Stimulated activated naive CD8-positive, alpha-beta T cell treated with anti-CD3 and anti-CD28 coated beads, Interleukin-15, Interleukin-2, amounts not matched to agents 100 U/mL and 50 U/mL, for 24 hours (primary cell): ENCODE results near the gene AQP2.

Experiments used
- ATAC-seq: fragments of 150-1000 bp; cut with Tn5 transposase; one replicate; pipeline ENCODE4 v1.10.0; 2021
- DNase-seq: peaks from one replicate; pipeline ENCODE4 v3.0.0; 2021

The AQP2 gene, protein sequence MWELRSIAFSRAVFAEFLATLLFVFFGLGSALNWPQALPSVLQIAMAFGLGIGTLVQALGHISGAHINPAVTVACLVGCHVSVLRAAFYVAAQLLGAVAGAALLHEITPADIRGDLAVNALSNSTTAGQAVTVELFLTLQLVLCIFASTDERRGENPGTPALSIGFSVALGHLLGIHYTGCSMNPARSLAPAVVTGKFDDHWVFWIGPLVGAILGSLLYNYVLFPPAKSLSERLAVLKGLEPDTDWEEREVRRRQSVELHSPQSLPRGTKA

DNA sequence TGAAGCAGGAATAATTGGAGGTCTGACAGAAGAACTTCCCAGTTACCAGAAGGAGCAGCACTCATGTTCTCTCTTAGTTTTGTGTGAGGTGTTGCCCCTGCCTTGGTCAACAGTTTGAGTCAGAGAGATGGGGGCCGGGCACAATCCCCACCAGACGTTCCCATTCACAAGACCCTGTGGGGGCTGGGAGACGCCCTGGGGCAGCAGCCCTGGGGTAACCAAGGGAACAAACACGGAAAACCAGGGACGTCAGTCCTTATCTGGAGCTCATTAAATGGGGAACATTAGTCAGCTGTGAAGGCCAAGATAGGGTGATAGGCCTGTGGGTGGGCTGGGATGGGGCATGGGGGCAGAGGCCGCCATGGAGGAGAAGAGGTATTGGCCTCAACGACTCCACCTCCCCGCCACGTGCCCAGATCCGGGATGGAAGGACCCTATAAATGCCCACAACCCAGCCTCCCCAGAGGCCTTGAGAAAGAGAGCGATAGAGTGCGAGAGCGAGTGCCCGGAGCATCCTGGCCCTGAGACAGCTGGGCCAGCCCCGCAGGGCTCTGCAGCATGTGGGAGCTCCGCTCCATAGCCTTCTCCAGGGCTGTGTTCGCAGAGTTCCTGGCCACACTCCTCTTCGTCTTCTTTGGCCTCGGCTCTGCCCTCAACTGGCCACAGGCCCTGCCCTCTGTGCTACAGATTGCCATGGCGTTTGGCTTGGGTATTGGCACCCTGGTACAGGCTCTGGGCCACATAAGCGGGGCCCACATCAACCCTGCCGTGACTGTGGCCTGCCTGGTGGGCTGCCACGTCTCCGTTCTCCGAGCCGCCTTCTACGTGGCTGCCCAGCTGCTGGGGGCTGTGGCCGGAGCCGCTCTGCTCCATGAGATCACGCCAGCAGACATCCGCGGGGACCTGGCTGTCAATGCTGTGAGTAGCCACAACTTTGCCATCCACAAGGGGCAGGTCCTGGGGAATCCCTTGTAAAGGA, at the start of gene AQP2:
AQP2 (plus strand) TSS at position 465 of the 979 bp plus-strand sequence; CDS start at position 559, 94 bp downstream.
- no peak for DNase-seq
- ATAC-seq: no peak

DNA sequence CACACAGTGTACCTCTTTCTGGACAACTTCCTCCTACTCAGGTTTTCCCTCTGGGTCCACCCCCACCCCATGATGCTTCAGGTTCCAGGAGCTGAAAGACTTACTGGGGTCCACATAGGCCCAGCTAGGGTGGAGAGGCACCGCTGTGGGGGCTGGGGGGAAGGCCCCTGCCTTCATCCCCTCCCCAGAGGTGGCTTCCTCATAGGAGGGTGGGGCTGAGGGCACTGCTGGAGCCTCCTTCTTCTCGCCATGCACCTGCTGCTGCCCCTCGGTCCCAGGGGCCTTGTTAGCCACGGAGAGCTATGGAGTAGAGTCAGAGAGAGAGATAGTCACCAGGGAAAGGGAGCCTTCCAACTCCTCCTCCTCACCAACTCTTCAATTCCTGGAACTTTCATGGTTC, 49.5 kb upstream of the AQP2 start:
- no peak for DNase-seq
- no peak for ATAC-seq

DNA sequence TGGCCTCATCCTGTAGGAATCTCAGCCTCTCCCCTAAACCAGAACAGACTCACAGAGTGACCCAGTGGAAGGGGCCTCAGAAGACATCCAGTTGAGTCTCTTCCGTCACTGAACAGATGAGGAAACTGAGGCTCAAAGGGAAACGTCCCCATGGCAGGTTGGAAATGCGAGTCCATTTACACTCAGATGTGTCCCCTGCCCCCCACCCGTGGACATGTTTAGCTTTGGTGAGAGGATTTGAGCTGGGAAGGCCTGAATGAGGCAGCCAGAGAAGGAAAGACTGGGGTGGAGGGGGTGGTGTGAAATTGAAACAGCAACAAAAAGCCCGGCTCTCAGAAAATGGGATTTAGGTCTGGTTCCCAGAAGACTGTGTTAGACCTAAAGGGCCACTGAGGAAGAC, 48.6 kb upstream of the AQP2 start:
- DNase-seq (no peak), ATAC-seq (no peak)

DNA sequence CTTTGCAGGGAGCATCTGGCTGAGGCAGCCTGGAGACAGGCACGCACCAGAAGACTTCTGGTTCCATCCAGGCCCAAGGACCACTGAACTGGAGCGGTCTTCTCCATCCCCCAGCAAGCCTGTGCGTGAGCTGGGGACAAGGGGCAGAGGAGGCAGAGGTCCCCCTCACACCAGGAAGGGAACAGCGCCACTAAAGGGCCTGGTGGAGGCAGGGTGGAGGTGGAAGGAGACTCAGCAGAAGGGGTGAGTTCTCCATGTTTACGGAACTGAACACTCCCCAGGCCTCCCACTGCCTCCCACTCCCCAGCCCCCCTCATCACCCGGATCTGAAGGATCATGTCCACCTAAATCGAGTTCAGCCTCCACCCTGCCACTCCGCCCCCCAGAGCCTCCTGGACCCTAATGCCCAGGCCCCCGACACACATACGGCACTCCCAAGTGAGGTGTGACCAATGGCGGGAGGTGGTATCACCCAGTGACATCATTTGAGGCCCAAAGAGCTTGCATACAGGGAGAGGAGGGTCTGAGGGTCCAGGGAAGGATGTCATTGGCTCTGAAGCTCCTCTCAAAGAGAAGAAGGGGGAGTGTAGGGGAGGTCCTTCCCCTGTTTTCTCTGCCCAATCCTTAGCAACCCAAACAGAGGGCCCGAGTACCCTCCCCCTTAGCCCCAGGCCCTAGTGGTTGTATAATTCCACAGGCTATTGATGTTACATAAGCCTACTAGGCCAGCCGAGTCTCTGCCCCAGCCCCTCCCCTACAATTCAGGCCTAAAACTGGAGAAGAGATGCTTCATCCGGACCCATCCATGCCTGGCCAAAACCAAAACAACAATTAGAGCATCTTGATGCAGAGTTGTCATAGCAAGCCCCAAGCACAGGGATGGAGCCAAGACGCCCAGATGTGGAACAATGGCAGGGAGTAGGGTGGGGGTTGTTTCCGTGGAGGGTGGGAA, 47.9 kb upstream of the AQP2 start:
- ATAC-seq (no peak), DNase-seq (no peak)

DNA sequence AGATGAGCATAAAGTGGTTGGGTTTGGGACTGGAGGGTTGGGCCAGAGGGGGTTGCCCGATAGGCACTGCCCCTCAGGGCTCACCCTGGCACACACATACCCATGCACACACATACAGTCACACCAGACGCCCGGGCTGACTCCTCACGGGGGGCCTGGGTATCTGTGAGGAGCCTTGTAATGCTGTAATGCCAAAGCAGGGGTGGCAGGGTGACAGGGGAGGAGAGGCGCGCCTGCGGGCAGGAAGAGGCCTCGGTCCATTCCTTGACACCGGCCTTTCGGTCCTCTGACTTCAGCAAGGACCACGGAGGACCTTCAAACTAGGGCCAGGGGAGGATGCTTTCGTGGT, 47.2 kb upstream of the AQP2 start:
- DNase-seq: no peak
- ATAC-seq: no peak

DNA sequence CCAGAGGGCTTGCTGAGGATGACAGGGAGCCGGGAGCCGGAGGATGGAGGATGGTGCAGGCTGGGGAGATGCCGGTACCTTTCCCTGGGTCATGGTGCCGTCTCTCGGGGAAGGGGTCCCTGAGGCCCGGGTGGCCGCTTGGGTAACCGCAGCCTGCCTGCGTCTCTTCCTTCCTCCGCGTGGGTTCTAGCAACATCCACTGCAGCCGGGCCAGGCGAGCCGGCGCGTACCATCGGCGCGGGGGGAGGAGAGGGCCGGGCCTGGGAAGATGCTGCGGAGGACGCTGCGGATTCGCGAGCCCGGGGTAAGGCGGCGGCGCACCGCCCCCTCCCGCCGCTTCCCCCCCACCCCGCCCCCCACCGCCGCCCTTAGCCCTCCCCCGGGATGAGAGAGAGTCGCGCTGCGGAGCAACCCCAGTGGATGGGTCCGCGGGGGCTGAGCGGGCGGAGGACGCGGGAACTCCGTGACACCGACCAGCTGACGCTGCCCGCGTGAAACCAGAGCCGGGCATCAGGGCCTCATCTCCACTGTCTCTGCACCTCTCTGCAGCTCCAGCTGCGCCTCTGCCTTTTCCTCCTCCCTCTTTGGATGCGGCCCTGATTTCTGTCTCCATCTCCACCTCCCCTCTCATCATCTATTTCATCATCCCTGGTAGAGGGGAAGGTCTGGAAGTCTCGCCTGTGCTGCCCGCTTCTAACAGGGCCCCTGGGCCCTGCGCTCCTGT, 46.7 kb upstream of the AQP2 start, which contains the start of gene FAIM2:
FAIM2 (minus strand) TSS at position 201 of the 724 bp plus-strand sequence; CDS start at position 93, 108 bp downstream.
- ATAC-seq (peak; percentile 67), DNase-seq (peak; percentile 59)

DNA sequence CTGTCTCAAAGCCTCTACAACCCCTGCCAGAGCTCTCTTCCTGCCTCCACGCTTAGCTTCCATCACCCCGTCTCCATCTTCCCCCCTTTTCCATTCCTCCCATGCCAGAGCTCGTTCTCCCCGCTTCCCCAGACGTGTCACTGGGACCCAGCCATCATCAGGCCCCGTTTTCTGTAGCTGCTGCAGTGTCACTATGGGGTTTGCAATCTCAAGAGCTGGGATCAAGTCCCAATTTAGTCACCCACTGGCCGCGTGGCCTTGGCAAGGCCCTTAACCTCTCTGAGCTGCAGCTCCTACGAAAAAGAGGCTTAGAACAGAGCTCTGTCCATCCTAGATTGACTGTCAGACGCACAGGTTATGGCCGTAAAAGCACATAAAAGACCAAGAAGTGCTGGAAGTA, 45.9 kb upstream of the AQP2 start:
- ATAC-seq: no peak
- no peak for DNase-seq

DNA sequence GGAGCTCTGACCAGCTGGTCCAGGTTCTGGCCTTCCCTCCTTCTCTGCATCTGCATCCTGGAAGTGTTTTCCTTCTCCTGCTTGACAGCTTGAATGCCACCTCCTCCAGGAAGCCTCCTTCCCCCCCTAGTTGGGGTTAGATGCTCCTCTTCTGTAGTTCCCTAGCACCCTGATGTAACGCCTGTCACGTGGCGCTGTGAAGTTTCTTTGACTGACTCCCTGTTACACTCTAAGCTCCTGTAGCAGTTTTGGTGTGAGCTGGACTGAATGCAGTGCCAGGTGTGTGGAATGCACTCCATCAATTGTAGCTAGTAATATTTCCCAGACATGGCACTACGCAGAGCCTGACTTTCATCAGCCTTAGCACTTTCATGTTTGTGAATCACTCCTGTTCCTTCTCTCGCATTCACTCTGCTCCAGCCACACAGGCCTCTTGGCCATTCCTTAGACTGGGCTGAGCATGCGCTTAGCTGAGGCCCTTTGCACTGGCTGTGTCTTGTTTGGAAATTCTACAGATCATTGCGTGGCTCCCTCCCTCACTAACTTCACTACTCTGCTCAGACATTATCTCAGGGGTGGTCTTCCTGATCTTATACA, 44.7 kb upstream of the AQP2 start:
- DNase-seq (no peak), ATAC-seq (no peak)

DNA sequence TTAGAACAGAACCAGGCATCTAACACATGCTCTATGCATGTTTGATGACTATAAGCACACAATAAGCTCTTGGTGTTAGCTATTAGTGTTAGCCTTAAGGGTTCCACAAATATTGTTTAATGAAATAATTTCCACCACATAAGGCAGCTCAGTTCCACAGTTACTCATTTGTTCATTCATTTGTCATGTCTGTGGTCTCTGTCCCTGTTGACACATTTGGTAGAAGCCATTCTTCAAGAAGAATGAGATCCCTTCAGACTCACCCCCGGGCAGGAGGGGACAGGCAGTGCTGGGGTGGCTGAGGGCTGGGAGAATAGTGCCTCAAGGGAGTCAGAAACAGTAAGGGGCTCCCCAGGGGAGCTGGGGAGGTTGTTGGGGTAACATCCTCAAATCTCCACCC, 43.2 kb upstream of the AQP2 start:
- DNase-seq: no peak

DNA sequence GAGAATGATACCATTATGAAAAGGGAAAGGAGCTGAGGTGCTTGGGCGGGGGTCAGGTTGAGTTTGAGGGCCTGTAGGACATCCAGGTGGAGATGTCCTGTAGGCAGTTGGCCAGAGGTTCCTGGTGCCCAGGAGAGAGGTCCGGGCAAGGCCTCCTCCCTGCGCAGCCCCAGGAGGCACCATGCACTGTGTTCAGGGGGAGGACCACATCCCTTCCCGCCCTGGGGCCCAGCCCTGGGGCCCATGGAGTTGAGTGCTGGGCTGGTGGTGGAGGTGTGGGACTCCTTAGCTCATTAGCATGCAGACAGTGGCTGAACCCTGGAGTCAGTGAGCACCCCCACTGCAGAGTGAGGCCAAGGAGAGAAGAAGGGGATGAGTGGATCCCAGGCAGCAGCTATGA, 41.2 kb upstream of the AQP2 start:
- no peak for DNase-seq
- ATAC-seq: no peak

More for the DNA sequence above, 43.2 kb upstream of the AQP2 start:
- no peak for ATAC-seq

DNA sequence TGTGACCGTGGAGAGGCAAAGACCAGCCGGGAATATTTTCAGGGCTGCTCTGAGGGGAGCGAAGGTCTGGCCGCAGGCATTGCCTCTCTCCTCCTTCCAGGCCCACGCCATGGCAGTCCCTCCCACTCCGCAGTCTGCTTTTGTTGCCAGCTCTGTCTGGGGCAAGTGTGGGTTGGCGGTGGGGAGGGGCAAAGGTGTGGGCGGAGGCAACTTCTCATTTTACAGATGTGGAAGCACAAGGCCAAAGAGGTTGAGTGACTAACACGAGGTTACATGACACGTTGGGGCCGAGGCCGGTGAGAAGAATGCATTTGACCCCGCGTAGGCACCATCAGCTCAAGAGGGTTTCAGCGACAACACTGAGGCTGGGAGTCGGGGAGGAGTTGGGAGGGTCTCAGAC, 40.7 kb upstream of the AQP2 start:
- DNase-seq (no peak), ATAC-seq (no peak)

DNA sequence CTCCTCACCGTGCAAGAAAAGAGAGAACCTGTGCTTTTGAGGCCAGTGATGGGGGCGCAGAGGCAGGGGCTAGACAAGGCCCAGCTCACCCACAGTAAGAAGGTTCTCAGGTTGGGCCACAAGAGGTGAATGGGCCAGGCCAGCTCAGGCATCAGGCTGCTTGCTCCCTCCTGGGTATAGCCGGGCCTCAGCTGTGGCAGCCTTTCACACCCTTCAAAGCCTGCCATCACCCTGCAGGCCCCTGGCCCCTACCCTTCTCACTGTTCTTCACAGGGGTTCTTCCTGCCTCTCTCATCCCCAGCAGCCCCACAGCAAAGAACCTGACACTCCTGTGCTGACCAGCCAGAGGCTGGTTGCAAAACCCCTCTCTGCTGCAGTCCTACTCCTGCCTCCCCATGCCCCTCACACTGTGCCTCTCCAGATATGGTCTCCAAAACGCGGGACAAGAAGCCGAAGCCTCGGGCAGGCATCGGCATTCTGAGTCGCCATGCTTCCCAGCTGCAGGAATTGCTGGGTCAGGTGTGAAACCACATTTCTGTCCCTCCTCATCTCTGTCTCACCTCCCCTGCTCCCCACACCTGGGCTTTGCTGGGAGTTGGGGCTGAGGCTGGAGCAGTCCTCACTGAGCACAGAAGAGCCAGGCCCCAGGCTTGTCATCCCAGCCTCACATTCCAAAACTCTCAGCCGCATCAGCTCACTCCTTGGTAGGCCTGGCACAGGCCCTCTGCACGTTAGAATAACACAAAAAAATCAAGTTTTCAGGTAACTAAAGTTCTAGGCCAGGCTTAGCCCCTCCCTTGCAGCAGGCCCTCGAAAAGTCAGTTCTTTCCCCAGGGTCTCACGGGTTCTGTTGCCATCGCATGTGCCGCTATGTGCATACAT, 40.0 kb upstream of the AQP2 start:
- no peak for DNase-seq
- ATAC-seq: no peak

DNA sequence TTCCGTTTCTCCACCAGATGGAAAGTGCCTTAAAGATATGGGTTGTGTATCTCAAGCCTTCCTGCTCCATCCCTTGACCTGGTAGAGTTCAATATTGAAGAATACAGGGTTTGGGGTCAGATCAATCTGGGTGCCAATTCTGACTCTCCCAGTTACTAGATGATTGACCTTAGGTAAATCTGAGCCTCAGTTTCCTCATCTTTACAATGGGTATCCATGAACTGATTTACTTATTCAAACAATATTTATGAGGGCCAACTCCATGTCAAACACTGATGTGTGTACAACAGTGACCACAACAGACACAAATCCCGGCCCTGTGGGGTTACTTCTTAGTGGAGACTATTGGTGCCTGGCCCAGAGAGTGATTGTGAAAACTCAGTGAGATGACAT, 39.3 kb upstream of the AQP2 start:
- no peak for ATAC-seq
- DNase-seq: no peak

DNA sequence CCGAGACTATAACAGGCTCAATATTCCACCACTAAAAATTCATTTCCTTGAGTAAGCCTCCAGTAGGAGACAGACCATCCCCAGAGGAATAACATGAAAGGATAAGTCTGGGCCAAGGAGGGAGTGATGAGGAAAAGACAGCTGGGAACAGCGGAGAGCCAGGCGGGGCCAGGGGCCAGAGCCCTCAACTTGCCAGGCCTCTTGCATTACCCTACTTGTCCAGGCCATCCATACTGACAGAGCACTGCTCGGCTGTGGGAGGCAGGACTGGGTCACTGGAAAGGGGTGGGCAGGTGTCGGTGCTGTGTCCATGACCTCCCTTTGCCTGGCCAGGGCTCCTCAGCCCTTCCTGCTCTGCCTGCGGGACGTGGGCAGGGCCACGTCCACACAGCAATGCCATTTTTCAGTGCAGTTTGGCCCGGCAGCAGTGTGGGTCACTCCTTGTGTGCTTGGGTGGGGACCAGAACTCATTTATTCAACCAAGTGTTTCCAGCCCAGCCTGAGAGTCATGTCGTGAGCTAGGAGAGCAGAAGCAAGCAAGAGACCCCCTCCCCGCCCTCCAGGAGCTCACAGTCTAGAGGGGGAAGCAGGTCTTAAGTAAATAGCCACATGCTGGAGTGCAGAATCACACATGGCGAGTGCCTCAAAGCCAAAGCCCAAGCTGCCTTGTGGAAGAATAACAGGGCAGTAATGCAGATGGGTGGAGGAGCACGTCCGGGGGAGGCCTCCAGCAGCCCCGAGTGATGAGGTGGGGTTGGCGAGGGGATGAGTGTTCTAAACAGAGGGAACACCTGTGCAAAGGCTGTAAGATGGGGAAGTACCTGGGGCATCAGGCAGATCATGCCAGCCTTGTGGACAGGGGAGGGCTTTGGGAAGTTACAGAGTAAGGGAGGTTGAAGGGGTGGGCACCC, 37.9 kb upstream of the AQP2 start:
- ATAC-seq (no peak), DNase-seq (no peak)

DNA sequence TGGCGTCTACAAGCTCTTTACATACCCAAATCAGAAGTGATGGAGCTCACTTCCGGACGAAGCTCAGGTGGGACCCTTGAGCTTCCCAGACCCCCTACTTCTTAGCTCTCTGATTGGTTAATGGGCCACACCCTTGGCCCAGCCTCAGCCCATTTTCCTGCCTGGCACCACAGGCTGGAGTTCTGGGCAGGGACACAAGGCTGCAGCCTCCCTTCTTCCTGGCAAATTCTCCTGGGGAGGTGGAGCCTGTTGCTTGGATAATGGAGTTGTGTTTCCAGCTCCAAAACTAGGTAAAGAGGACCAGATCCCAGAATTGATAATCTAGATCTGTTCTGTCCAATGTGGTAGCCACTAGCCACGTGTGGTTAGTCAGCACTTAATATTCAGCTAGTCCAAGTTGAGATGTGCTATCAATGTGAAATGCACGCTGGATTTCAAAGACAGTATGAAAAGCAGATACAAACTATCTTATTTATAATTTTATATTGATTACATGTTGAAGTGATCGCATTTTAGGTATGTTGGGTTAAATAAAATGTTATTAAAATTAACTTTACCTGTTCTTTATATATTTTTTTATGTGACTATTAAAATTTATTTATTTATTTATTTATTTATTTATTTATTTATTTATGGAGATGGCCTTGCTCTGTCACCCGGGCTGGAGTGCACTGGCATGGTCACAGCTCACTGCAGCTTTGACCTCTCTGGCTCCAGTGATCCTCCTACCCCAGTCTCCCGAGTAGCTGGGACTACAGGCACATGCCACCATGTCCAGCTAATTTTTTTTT, 34.2 kb upstream of the AQP2 start:
- ATAC-seq (no peak), DNase-seq (no peak)

DNA sequence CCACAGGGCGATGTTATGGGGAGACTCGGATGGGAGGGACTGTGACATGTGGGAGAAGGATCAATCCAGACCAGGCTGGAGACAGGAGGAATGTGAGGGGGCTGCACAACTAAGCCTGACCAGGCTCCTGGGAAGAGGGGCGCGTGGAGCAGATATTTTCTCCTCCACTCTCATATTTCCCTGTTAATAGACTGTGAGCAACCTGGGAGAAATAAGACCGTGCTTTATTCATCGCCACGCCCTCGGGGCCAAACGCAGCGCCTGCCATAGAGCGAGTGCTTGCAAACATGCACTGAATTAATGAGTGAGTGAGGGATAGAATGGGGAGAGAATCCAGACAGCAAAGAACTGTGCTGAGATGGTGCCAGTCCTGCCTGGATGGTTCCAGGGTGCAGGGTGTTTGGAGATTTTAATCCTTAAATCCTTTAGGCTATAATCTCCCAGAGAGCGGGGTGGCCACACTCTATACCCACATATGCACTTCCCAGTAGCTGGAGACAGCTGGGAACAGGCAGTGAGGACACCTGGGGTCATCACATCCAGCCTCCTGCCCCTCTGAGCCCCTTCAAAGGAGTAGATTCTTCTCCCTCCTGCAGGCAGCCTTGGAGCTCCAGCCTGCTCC, 33.3 kb upstream of the AQP2 start:
- DNase-seq: no peak
- no peak for ATAC-seq

DNA sequence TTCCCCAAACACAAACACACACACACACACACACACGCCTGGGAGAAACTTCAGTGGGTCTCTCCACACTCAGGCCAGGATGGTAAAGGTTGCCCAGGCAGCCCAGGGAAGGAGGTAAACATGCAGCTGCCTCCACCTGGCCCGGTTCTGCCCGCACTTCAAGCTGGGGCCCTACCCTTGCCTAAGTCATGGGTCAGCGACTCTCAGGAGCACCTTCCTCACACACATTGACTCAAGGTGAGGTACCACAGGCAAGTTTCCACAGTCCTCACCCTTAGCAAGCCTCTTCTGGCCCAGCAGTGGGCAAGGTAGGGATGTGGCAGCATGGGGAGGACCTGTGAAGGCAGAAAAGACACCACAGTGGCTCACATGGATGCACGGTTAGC, 32.8 kb upstream of the AQP2 start:
- ATAC-seq (peak; percentile 25), DNase-seq (no peak)
